Peyer's patch (tissue), 4 donors: ENCODE data around the gene DOCK8.

ENCODE experiments used
- POLR2A ChIP-seq, 2 donors: fragments of 450-650 bp; IDR thresholded peaks; one replicate each; pipeline ENCODE4 v1.5.1; 2017; ENCODE audit warnings: antibody characterized with exemption in 2 of 2, mild to moderate bottlenecking in 2 of 2, moderate library complexity in 2 of 2
- TF ChIP-seq, protein P1 (sequence below), 6 experiments: fragments of 450-650 bp in 4 of 6; fragments of 200-600 bp in 2 of 6; sonication (generic) in 1 of 6; IDR thresholded peaks; one replicate each; pipeline ENCODE4 v1.5.1; 2017 to 2019; ENCODE audit warnings: antibody characterized with exemption in 6 of 6, mild to moderate bottlenecking in 3 of 6, moderate library complexity in 1 of 6

DNA sequence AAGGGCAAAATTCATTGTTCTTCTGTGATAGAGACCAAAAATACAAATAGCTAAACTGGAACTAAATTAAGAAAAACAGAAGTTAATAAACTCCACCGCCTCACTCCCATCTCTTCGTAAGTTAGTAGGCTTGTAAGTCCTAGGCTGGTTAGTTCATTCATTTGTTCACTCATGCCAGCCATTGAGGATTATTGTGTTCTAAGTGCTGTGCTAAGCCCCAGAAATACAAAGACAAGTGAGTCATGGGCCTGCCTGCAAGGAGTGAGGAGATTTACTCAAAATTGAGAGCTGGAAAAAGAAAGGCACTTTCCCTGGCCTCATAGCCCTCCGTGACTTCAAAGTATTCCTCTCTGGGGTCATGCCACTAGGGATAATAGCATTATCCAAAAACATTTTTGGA is 8.5 kb downstream of the DOCK8 start:
- TF ChIP-seq, protein P1, sequence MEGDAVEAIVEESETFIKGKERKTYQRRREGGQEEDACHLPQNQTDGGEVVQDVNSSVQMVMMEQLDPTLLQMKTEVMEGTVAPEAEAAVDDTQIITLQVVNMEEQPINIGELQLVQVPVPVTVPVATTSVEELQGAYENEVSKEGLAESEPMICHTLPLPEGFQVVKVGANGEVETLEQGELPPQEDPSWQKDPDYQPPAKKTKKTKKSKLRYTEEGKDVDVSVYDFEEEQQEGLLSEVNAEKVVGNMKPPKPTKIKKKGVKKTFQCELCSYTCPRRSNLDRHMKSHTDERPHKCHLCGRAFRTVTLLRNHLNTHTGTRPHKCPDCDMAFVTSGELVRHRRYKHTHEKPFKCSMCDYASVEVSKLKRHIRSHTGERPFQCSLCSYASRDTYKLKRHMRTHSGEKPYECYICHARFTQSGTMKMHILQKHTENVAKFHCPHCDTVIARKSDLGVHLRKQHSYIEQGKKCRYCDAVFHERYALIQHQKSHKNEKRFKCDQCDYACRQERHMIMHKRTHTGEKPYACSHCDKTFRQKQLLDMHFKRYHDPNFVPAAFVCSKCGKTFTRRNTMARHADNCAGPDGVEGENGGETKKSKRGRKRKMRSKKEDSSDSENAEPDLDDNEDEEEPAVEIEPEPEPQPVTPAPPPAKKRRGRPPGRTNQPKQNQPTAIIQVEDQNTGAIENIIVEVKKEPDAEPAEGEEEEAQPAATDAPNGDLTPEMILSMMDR (IDR thresholded peaks at IDR 0.05) = no peak
- TF ChIP-seq POLR2A (IDR thresholded peaks at IDR 0.05) = no peak
